NOMO-1 treated with DMSO at 0.1 percent for 48 hours (cell line): ENCODE data around the gene PSMA2.
A peak's percentile ranks its signal among the peaks of the same experiment; 100 is the strongest.
"Not testable (repeated sequence)": the region's sequence is repeated elsewhere in the genome, so short reads cannot be mapped to it uniquely, and the experiment has no call there.

Source experiments
- DNase-seq: peaks from one replicate; lab custom pipeline; 2025; ENCODE audit not compliant: unreplicated experiment; lab: John Stamatoyannopoulos, UW

Gene PSMA2

GRCh38 chr7:42907316-42907715 lies 24.7 kb downstream of the PSMA2 start:
- DNase-seq: no peak

GRCh38 chr7:42906181-42906580 lies 25.8 kb downstream of the PSMA2 start:
- DNase-seq: no peak

- peak; percentile 65 for DNase-seq
Measured at GRCh38 chr7:42902331-42902730, 29.6 kb downstream of the PSMA2 start.

GRCh38 chr7:42900842-42901241 lies 31.1 kb downstream of the PSMA2 start:
- no peak for DNase-seq

- no peak for DNase-seq
Measured at GRCh38 chr7:42893346-42894240, 38.4 kb downstream of the PSMA2 start.

GRCh38 chr7:42886893-42887505 lies 45.0 kb downstream of the PSMA2 start:
- peak; percentile 23 for DNase-seq

DNA sequence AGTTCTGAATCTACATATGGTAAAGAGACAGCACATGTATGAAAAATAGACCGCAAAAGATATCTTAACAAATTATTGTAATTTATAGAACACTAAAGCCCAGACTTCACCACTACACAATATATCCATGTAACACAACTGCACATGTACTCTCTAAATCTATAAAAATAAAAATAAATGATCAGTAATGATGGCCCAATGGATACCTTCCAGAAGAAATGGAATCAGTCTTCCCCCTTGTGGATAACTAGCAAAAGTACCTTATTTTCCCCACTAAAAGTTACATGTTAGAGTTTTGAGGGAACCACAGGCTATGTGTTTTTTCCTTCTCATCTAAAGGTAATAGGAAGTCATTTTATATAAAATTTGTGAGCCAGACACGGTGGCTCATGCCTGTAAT lies 45.8 kb downstream of the PSMA2 start:
- DNase-seq: peak; percentile 30

DNA sequence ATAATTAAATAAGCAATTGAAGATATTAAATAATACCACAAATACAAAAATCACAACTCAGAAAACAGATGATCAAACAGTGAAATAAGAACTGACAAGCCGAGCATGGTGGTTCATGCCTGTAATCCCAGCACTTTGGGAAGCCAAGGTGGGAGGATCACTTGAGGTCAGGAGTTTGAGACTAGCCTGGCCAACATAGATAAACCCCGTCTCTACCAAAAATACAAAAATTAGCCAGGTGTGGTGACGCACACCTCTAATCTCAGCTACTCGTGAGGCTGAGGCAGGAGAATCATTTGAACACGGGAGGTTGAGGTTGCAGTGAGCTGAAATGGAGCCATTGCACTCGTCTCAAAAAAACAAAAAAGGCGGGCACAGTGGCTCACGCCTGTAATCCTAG lies 46.8 kb downstream of the PSMA2 start:
- DNase-seq: not testable (repeated sequence)

GRCh38 chr7:42883950-42884349 lies 48.0 kb downstream of the PSMA2 start:
- no peak for DNase-seq

DNA sequence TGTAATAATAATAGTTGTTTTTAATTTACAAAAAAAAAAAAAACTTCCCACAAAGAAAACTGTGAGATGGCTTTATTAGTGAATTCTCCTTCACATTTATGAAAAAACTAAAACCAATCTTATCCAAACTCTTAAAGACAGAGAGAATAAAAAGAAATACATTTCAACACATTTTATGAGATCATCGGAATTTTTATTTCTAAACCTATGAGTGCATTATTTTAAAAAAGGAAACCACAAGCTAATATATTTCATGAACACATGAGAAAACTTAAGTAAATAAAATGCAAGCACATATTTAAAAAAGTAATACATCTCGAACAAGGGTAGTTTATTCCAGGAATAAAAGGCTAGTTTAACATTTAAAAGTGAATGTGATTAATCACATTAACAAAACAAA lies 51.6 kb downstream of the PSMA2 start:
- DNase-seq: no peak

DNA sequence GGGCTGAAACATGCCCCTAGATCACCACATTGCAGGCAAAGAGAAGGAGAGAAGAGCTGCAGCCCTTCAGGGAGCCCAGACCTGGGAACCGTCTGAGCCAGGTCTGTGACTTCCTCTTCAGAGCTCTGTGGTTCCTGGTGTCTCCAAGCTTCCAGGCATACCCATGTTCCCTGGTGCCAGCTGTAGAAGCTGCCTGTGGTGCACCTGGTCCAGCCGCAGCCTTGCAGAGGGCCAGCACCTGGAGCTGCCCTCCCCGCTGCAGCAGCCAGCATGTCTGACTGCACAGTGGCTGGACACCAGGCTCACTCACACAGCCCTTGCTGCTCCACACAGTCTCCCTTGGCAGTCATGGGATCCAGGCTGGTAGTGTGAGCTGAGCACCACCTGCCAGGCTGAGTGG lies 53.7 kb downstream of the PSMA2 start:
- no peak for DNase-seq

DNA sequence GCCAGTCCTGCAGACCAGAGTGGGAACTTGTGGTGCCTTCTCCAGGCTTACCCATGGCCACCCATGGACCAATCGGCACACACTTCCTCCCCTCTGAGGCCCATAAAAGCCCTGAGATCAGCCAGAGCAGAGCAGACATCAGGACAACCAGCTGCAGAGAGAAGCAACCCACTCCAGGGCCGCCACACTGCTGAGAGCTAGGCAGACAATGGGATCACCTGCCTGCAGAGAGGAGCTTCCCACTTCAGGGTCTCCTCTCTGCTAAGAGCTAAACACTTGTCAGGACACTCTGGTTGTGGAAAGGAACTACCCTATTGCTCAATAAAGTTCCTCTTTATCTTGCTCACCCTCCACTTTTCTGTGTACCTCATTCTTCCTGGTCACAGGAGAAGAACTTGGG lies 54.1 kb downstream of the PSMA2 start:
- peak; percentile 61 for DNase-seq

GRCh38 chr7:42876182-42877068 lies 55.5 kb downstream of the PSMA2 start:
- peak; percentile 31 for DNase-seq

DNA sequence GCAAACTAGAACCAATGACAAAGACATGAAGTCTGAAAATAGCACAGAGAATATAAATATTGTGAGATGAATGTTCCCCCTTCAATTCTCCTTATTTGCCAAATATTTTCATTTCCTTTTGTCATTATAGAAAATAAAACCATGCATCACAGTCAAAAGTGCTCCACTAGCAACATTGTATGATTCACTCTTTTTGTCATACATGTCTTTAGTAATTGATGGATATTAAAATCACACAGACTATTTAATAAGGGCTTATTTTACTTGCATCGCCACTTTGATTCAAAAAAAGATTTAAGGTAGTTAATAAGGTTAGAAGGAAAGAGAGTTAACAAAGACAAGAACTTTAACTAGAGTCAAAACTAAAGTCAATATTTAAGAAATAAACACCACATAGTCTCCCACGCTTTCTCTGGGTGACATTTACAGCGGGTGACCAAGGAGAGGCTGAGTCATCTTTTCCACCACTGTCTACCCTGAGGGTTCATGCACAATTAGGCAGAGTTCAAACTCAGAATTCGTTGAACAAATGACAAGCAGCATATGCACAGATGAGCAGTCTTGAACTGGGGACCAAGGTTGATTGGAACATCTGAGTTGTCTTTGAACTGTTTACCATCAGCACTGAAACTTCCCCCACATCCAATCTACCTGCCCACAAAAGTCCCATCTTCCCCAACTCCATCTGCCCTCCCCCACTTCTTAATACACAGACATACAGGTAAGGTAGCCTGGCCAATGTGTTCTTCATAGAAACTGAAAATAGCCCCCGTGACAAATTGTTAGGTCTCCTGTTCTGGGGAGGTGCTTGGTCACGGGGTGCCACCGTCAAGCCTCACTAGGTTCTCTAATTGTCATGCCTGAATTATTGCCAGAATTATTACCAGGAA lies 62.6 kb downstream of the PSMA2 start:
- no peak for DNase-seq

GRCh38 chr7:42868480-42868879 lies 63.5 kb downstream of the PSMA2 start:
- no peak for DNase-seq
